DOHH2 (cell line): ENCODE results near the gene SH2D1A.

Experiments
- H3F3A ChIP-seq: fragments of 200-600 bp; sonication (generic), shearing (Covaris generic); 2 replicates; pipeline ENCODE4 v1.6.0; 2016; ENCODE audit warnings: antibody characterized with exemption, mild to moderate bottlenecking; ENCODE audit not compliant: control insufficient read depth, insufficient read depth
- H3K27ac ChIP-seq: fragments of 200-600 bp; sonication (generic); 2 replicates; pipeline ENCODE4 v1.5.1; 2014; ENCODE audit warnings: low read depth, mild to moderate bottlenecking, low read length, moderate library complexity
- H3K27me3 ChIP-seq: fragments of 200-600 bp; sonication (generic); 2 replicates; pipeline ENCODE4 v1.6.1; 2014; ENCODE audit warnings: mild to moderate bottlenecking, low read length, mixed read lengths; ENCODE audit not compliant: control insufficient read depth
- H3K36me3 ChIP-seq: fragments of 200-600 bp; sonication (generic); 2 replicates; pipeline ENCODE4 v1.6.1; 2014; ENCODE audit warnings: mild to moderate bottlenecking, low read length, moderate library complexity, mixed read lengths; ENCODE audit not compliant: control insufficient read depth
- H3K4me1 ChIP-seq: fragments of 200-600 bp; sonication (generic); 2 replicates; pipeline ENCODE4 v1.6.1; 2014; ENCODE audit warnings: mild to moderate bottlenecking, low read length, mixed read lengths; ENCODE audit not compliant: control insufficient read depth
- H3K4me2 ChIP-seq: fragments of 200-600 bp; sonication (generic); 2 replicates; pipeline ENCODE4 v1.6.0; 2014; ENCODE audit warnings: mild to moderate bottlenecking, low read length, moderate library complexity
- H3K4me3 ChIP-seq: fragments of 200-600 bp; sonication (generic); 2 replicates; pipeline ENCODE4 v1.5.1; 2014; ENCODE audit warnings: mild to moderate bottlenecking, low read length, mixed read lengths
- H3K79me2 ChIP-seq: fragments of 200-600 bp; sonication (generic); 2 replicates; pipeline ENCODE4 v1.6.1; 2014; ENCODE audit warnings: mild to moderate bottlenecking, low read length, mixed read lengths; ENCODE audit not compliant: control insufficient read depth
- H3K9me2 ChIP-seq: fragments of 200-600 bp; sonication (generic); replicated peaks from 2 replicates; pipeline ENCODE4 v1.6.1; 2014; ENCODE audit warnings: mild to moderate bottlenecking, low read length, mixed read lengths; ENCODE audit not compliant: control insufficient read depth
- H3K9me3 ChIP-seq: fragments of 200-600 bp; sonication (generic); 2 replicates; pipeline ENCODE4 v1.6.1; 2014; ENCODE audit warnings: antibody characterized with exemption, low read length, mixed read lengths; ENCODE audit not compliant: control insufficient read depth, insufficient read depth
- H4K20me1 ChIP-seq: fragments of 200-600 bp; sonication (generic); 2 replicates; pipeline ENCODE4 v1.6.0; 2014; ENCODE audit warnings: low read depth, mild to moderate bottlenecking, antibody characterized with exemption, low read length, moderate library complexity; ENCODE audit not compliant: control insufficient read depth, insufficient read depth
- EZH2phosphoT487 ChIP-seq: fragments of 200-600 bp; sonication (generic); IDR thresholded peaks from 2 replicates; pipeline ENCODE4 v1.6.1; 2017; ENCODE audit warnings: borderline replicate concordance, mild to moderate bottlenecking, antibody characterized with exemption, low read length, moderate library complexity, mixed read lengths
- TF ChIP-seq, protein P1 (sequence below): fragments of 200-600 bp; sonication (generic); IDR thresholded peaks from one replicate; pipeline ENCODE4 v1.5.1; 2014; ENCODE audit warnings: antibody characterized with exemption, mild to moderate bottlenecking, low read depth, low read length; ENCODE audit not compliant: poor library complexity, severe bottlenecking

The SH2D1A gene

DNA sequence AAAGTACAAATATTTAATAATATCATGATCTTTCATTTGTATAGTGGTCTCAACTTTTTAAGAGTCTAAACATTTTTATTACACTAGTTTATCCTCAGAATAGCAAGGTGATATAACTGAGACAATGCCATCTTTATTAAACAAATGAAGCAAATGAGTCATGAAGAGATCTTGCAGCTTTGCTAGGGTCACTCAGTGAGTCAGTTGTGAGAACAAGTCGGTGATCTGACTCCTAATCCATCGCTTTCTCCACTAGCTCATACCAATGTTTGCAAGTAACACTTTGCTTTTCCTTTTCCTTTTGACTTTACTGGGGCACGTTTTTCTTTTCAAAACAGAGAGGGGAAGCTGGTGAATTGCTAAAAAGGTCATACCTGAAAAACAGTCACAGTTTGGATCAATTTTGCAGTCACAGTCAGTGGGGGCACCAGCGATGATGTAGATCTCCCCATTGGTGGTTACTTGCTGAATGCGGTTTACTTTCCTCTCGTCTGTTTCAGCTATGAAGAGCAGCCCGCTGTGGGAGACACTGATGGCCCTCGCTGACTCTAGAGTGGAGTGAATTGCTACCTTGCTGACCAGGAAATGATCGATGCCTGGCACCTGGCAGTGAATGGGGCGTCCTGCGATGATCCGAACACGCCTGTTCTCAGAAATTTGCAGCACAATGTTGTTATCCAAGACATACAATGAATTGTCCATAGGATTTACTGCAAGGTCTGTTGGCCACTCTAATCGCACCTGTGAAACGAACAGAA is 75.7 kb downstream of the SH2D1A start:
- H3K27ac ChIP-seq = no peak overlapping the region
- H3K4me2 ChIP-seq = no peak overlapping the region
- no peaks in the 10 kb centered on the region for H3K4me1 ChIP-seq
- H3F3A ChIP-seq = no peaks in the 10 kb centered on the region
- no peaks in the 10 kb centered on the region for H3K9me3 ChIP-seq
- H3K36me3 ChIP-seq = no peaks in the 10 kb centered on the region
- no peak overlapping the region for H3K4me3 ChIP-seq
- H3K79me2 ChIP-seq = no peaks in the 10 kb centered on the region
- no peaks in the 10 kb centered on the region for H3K9me2 ChIP-seq
- TF ChIP-seq, protein P1, sequence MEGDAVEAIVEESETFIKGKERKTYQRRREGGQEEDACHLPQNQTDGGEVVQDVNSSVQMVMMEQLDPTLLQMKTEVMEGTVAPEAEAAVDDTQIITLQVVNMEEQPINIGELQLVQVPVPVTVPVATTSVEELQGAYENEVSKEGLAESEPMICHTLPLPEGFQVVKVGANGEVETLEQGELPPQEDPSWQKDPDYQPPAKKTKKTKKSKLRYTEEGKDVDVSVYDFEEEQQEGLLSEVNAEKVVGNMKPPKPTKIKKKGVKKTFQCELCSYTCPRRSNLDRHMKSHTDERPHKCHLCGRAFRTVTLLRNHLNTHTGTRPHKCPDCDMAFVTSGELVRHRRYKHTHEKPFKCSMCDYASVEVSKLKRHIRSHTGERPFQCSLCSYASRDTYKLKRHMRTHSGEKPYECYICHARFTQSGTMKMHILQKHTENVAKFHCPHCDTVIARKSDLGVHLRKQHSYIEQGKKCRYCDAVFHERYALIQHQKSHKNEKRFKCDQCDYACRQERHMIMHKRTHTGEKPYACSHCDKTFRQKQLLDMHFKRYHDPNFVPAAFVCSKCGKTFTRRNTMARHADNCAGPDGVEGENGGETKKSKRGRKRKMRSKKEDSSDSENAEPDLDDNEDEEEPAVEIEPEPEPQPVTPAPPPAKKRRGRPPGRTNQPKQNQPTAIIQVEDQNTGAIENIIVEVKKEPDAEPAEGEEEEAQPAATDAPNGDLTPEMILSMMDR = no peak
- TF ChIP-seq EZH2phosphoT487 = no peak
- H4K20me1 ChIP-seq = no peaks in the 10 kb centered on the region
- H3K27me3 ChIP-seq = no peaks in the 10 kb centered on the region
